Measurements from ENCODE around the gene USP5. TPM values are rescaled to one million over a fixed set of nuclear protein-coding genes. Genes with fewer than 3 reads are reported as not detected.

Gene USP5
- total RNA-seq, 3 donors from 2014 or later, result 32.6 to 52.8 (median 34.7) TPM

DNA sequence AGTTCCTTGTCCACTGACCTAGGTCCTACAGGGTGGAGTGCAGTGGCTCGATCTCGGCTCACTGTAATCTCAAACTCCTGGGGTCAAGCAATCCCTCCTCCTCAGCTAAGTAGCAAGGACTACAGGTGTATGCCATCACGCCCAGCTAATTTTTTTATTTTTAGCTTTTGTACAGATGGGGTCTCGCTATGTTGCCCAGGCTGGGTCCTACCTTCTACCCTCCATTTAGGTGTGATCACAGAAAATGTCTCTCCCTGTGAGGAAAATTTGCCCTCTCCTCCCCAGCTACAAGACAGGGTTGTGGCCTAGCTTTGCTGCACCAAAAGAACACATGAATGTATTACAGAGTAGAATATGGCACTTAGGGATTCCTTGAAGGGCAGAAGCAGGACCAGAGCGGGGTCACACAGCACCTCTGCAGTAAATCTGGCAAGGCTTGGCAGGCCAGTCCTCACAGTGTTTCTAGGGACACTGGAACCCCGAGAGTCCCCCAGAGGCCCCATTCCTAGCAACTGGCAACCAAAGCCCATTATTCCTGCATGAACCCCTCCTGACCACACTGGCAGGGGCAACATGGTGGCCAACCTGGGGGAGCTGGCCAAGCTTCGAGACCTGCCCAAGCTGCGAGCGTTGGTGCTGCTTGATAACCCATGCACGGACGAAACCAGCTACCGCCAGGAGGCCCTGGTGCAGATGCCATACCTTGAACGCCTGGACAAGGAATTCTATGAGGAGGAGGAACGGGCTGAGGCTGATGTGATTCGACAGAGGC lies 60.4 kb downstream of the USP5 start:
- no peak overlapping the region for H3K4me3 ChIP-seq
- no peaks in the 10 kb centered on the region for H3K27me3 ChIP-seq
- no peaks in the 10 kb centered on the region for H3K36me3 ChIP-seq
- TF ChIP-seq POLR2AphosphoS5 (IDR thresholded peaks at IDR 0.05), result no peak
- TF ChIP-seq, protein P1, sequence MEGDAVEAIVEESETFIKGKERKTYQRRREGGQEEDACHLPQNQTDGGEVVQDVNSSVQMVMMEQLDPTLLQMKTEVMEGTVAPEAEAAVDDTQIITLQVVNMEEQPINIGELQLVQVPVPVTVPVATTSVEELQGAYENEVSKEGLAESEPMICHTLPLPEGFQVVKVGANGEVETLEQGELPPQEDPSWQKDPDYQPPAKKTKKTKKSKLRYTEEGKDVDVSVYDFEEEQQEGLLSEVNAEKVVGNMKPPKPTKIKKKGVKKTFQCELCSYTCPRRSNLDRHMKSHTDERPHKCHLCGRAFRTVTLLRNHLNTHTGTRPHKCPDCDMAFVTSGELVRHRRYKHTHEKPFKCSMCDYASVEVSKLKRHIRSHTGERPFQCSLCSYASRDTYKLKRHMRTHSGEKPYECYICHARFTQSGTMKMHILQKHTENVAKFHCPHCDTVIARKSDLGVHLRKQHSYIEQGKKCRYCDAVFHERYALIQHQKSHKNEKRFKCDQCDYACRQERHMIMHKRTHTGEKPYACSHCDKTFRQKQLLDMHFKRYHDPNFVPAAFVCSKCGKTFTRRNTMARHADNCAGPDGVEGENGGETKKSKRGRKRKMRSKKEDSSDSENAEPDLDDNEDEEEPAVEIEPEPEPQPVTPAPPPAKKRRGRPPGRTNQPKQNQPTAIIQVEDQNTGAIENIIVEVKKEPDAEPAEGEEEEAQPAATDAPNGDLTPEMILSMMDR (IDR thresholded peaks at IDR 0.05), result no peak
- TF ChIP-seq POLR2A (IDR thresholded peaks at IDR 0.05), result no peak
- no peak for DNase-seq (ENCODE audit: low spot score in 2 of 2)
- no peaks in the 10 kb centered on the region for H3K9me3 ChIP-seq
- intact Hi-C loops (cut with DNase I; ENCODE audit: low total_unique reads), result no loop called here
- peaks cover 0 to 5% of the 10 kb centered on the region in 2 donors for H3K4me1 ChIP-seq
- H3K27ac ChIP-seq, result no peak overlapping the region

DNA sequence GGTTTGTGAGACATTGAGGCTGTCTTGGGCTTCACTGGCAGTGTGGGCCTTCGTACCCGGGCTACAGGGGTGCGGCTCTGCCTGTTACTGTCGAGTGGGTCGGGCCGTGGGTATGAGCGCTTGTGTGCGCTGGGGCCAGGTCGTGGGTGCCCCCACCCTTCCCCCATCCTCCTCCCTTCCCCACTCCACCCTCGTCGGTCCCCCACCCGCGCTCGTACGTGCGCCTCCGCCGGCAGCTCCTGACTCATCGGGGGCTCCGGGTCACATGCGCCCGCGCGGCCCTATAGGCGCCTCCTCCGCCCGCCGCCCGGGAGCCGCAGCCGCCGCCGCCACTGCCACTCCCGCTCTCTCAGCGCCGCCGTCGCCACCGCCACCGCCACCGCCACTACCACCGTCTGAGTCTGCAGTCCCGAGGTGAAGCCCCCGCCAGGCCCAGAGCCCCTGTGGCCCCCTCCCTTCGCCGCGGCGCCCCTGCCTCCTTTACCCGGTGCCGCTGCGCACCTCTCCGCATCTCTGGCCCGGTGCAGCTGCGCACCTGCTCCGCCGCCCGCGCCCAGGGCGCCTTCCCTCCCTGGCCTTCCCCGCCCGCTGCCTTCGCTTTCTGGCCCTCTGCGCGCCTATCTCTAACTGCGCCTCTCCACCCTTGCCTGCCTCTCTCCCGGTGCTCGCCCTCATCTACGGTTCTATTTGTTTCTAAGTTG lies 62.4 kb downstream of the USP5 start, which contains the start of gene ENO2:
TSS of gene ENO2 (plus strand) at position 335 of the 701 bp plus-strand sequence. CDS start 1,253 bp downstream, outside the sequence.
- intact Hi-C loops (cut with DNase I; ENCODE audit: low total_unique reads), result no loop called here
- Histone ChIP-seq H3K27me3 (no peaks in the 10 kb centered on the region), H3K36me3 (no peaks in the 10 kb centered on the region)

DNA sequence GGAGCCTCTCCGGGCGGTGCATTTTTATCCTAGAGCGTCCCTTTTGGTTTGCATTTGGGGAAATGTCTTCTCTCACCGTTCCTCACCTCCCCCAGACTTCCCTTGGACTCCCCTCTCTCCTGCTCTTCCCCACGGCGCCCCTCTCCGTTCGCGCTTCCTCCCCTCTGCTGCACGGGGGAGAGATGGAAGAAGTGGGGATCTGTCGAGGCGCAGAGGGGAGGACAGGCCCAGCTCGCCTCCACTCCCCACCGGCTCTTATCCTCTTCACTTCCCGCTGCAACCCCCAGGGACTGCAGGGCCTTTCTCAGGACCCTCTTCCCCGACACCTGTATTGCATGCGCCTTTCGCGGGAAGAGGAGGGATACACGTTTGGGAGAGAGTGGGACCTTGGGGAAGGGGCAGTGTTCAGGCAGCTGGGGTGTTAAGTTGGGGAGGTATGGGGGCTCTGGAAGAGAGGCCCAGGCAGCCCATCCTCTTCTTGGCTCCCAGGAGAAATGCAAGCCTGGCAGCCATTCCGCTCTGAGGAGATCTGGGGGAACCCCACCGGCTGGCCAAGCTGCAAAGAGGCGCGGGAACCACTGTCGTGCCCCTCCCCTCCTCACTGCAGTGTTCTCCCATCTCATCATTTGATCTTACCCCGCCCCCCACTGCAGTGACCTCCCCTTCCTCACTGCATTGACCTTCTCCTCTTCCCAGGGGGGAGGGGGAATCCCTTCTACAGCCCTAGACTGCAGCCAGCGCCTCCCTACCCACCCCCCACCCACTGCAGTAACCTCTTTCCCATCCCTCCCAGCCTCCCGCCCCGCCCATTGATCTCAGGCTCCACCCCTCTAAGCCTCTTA lies 63.2 kb downstream of the USP5 start:
- Histone ChIP-seq H3K4me1 (peaks cover 0 to 5% of the 10 kb centered on the region in 2 donors), H3K4me3 (peak overlapping the region; percentile 59 to 87 (median 70)), H3K9me3 (no peaks in the 10 kb centered on the region), H3K36me3 (no peaks in the 10 kb centered on the region), H3K27ac (peak overlapping the region; percentile 81 to 93), H3K27me3 (no peaks in the 10 kb centered on the region)
- TF ChIP-seq, protein P1 (IDR thresholded peaks at IDR 0.05), result no peak
- no peak for TF ChIP-seq POLR2A (IDR thresholded peaks at IDR 0.05)
- no peak for TF ChIP-seq POLR2AphosphoS5 (IDR thresholded peaks at IDR 0.05)
- no peak for DNase-seq (ENCODE audit: low spot score in 2 of 2)
- intact Hi-C loops (cut with DNase I; ENCODE audit: low total_unique reads), result no loop called here

More for the DNA sequence above, 62.4 kb downstream of the USP5 start, which contains the start of gene ENO2:
- Histone ChIP-seq H3K9me3 (no peaks in the 10 kb centered on the region), H3K27ac (peak within 1 kb of the TSS; percentile 81 to 93), H3K4me1 (peaks cover 0 to 5% of the 10 kb centered on the region in 2 donors), H3K4me3 (peak within 1 kb of the TSS; percentile 59 to 87 (median 70))
- no peak for DNase-seq (ENCODE audit: low spot score in 2 of 2)
- TF ChIP-seq POLR2A (IDR thresholded peaks at IDR 0.05) (no peak), POLR2AphosphoS5 (IDR thresholded peaks at IDR 0.05) (no peak)
- TF ChIP-seq, protein P1 (IDR thresholded peaks at IDR 0.05), result no peak

DNA sequence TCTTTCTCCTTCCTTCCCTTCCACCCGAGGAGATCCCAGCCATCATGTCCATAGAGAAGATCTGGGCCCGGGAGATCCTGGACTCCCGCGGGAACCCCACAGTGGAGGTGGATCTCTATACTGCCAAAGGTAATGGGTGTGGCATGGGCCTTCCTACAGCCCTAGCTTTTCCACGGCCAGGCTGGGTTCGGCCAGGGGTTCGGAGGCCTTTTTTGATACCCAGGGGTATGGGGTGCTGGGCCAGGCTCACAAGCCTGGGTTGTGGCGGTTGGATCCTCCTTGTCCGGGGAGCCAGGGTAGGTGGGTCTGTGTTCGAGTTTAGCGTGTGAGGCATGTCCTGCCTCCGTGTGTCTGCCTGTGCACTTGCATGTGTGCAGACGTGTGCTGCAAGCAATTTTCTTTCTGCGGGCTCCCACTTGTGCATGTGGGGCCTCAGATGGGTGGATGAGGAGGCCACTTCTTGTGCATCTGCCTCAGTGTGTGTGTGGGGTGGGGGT lies 63.9 kb downstream of the USP5 start:
- no peak for DNase-seq (ENCODE audit: low spot score in 2 of 2)
- H3K4me3 ChIP-seq, result peak overlapping the region in 1 of 3 donors; percentile 87
- H3K27ac ChIP-seq, result peak overlapping the region in 1 of 2 donors; percentile 93
- peaks cover 0 to 5% of the 10 kb centered on the region in 2 donors for H3K4me1 ChIP-seq
- TF ChIP-seq, protein P1 (IDR thresholded peaks at IDR 0.05), result no peak
- no peak for TF ChIP-seq POLR2A (IDR thresholded peaks at IDR 0.05)
- TF ChIP-seq POLR2AphosphoS5 (IDR thresholded peaks at IDR 0.05), result no peak
- H3K27me3 ChIP-seq, result no peaks in the 10 kb centered on the region
- H3K36me3 ChIP-seq, result no peaks in the 10 kb centered on the region
- intact Hi-C loops (cut with DNase I; ENCODE audit: low total_unique reads), result no loop called here
- no peaks in the 10 kb centered on the region for H3K9me3 ChIP-seq

Other genes starting within 250 kb of the USP5 start
- gene CHD4, start 244.8 kb upstream of the USP5 start, total RNA-seq, result 100 to 1,000 TPM; 162 to 227 (median 203) TPM
- gene LPAR5, start 216.2 kb upstream of the USP5 start, total RNA-seq, result 1 to 10 TPM in 2 of 3 donors, under 1 TPM in 1; 0.98 to 1.8 (median 1.8) TPM
- gene ACRBP, start 204.7 kb upstream of the USP5 start, total RNA-seq, result 1 to 10 TPM in 1 of 3 donors, under 1 TPM in 2; 0.59 to 2.4 (median 0.66) TPM
- gene ING4, start 189.0 kb upstream of the USP5 start, total RNA-seq, result 10 to 100 TPM; 51.1 to 74.2 (median 56.3) TPM
- 10 to 100 TPM; 34.4 to 57.0 (median 49.5) TPM for gene ZNF384, start 162.8 kb upstream of the USP5 start, total RNA-seq
- under 1 TPM in 2 of 3 donors, not detected in 1; 0.29 to 0.33 TPM for gene PIANP, start 151.3 kb upstream of the USP5 start, total RNA-seq
- 10 to 100 TPM; 52.1 to 72.2 (median 59.9) TPM for gene COPS7A, start 128.1 kb upstream of the USP5 start, total RNA-seq
- 100 to 1,000 TPM; 130 to 168 (median 159) TPM for gene MLF2, start 99.0 kb upstream of the USP5 start, total RNA-seq
- 100 to 1,000 TPM in 1 of 3 donors, 10 to 100 TPM in 2; 70.9 to 101 (median 85.8) TPM for gene PTMS, start 85.8 kb upstream of the USP5 start, total RNA-seq
- 1 to 10 TPM in 1 of 3 donors, under 1 TPM in 2; 0.44 to 1.3 (median 0.80) TPM for gene LAG3, start 79.6 kb upstream of the USP5 start, total RNA-seq
- gene CD4, start 62.6 kb upstream of the USP5 start, total RNA-seq, result 10 to 100 TPM in 2 of 3 donors, 1 to 10 TPM in 1; 5.9 to 29.0 (median 11.0) TPM
- gene GPR162, start 30.3 kb upstream of the USP5 start, total RNA-seq, result 1 to 10 TPM; 2.6 to 4.2 (median 4.1) TPM
- 10 to 100 TPM in 2 of 3 donors, 1 to 10 TPM in 1; 7.5 to 29.5 (median 10.1) TPM for gene P3H3, start 23.7 kb upstream of the USP5 start, total RNA-seq
- 1 to 10 TPM in 2 of 3 donors, under 1 TPM in 1; 0.80 to 3.3 (median 2.2) TPM for gene GNB3, start 11.2 kb upstream of the USP5 start, total RNA-seq
- gene CDCA3, start 864 bp upstream of the USP5 start, total RNA-seq, result 1 to 10 TPM in 2 of 3 donors, under 1 TPM in 1; 0.33 to 3.0 (median 1.8) TPM
- 100 to 1,000 TPM; 297 to 386 (median 351) TPM for gene TPI1, start 15.4 kb downstream of the USP5 start, total RNA-seq
- gene SPSB2, start 21.2 kb downstream of the USP5 start, total RNA-seq, result 10 to 100 TPM in 2 of 3 donors, 1 to 10 TPM in 1; 9.0 to 13.4 (median 12.7) TPM
- gene LRRC23, start 52.7 kb downstream of the USP5 start, total RNA-seq, result 10 to 100 TPM in 2 of 3 donors, 1 to 10 TPM in 1; 7.4 to 15.4 (median 10.8) TPM
- gene ENO2, start 62.4 kb downstream of the USP5 start, total RNA-seq, result 10 to 100 TPM in 2 of 3 donors, 1 to 10 TPM in 1; 5.0 to 16.1 (median 11.1) TPM
- 10 to 100 TPM; 57.9 to 96.4 (median 59.7) TPM for gene ATN1, start 75.8 kb downstream of the USP5 start, total RNA-seq
- not detected for gene RNU7-1, start 91.7 kb downstream of the USP5 start, total RNA-seq
- 100 to 1,000 TPM; 515 to 824 (median 547) TPM for gene C12orf57, start 91.9 kb downstream of the USP5 start, total RNA-seq
- gene PTPN6, start 99.2 kb downstream of the USP5 start, total RNA-seq, result 10 to 100 TPM; 14.7 to 28.0 (median 20.3) TPM
- gene PHB2, start 118.5 kb downstream of the USP5 start, total RNA-seq, result 100 to 1,000 TPM; 194 to 237 (median 221) TPM
- gene EMG1, start 118.8 kb downstream of the USP5 start, total RNA-seq, result 10 to 100 TPM; 29.6 to 52.0 (median 49.5) TPM
- gene LPCAT3, start 166.3 kb downstream of the USP5 start, total RNA-seq, result 10 to 100 TPM; 28.3 to 67.5 (median 63.7) TPM
- 100 to 1,000 TPM; 307 to 959 (median 622) TPM for gene C1S, start 208.6 kb downstream of the USP5 start, total RNA-seq
- gene C1R, start 240.3 kb downstream of the USP5 start, total RNA-seq, result 100 to 1,000 TPM; 302 to 773 (median 582) TPM

Data from breast epithelium (tissue), 4 donors.